Esophagus (tissue), 2 donors: ENCODE measurements around the gene PPA1. TPM values are rescaled to one million over a fixed set of nuclear protein-coding genes. Genes with fewer than 3 reads are reported as not detected.
"Not testable (repeated sequence)": the region's sequence is repeated elsewhere in the genome, so short reads cannot be mapped to it uniquely, and the experiment has no call there.

Experiments
- H3K27ac ChIP-seq, 2 donors: one replicate each; pipeline ENCODE4 v1.5.1; 2013; ENCODE audit warnings: low read depth in 2 of 2, mild to moderate bottlenecking in 2 of 2, inconsistent platforms in 1 of 2, low read length in 1 of 2, moderate library complexity in 1 of 2
- H3K27me3 ChIP-seq, 2 donors: one replicate each; pipeline ENCODE4 v1.6.1; 2013; ENCODE audit warnings: low read length in 2 of 2, control low read depth in 1 of 2, mild to moderate bottlenecking in 1 of 2; ENCODE audit not compliant: insufficient read depth in 2 of 2, control insufficient read depth in 1 of 2
- H3K36me3 ChIP-seq, 2 donors: one replicate each; pipeline ENCODE4 v1.6.1; 2013; ENCODE audit warnings: low read length in 1 of 2; ENCODE audit not compliant: control insufficient read depth in 2 of 2, insufficient read depth in 2 of 2
- H3K4me1 ChIP-seq, 2 donors: one replicate each; pipeline ENCODE4 v1.6.1; 2013; ENCODE audit warnings: low read length in 1 of 2; ENCODE audit not compliant: control insufficient read depth in 2 of 2, insufficient read depth in 2 of 2
- H3K4me3 ChIP-seq, 2 donors: one replicate each; pipeline ENCODE4 v1.5.1; 2013; ENCODE audit warnings: low read length in 2 of 2, mild to moderate bottlenecking in 2 of 2, low read depth in 1 of 2, moderate library complexity in 1 of 2
- H3K9me3 ChIP-seq, 2 donors: one replicate each; pipeline ENCODE4 v1.6.1; 2013; ENCODE audit warnings: mild to moderate bottlenecking in 2 of 2, low read depth in 1 of 2, low read length in 1 of 2, moderate library complexity in 1 of 2; ENCODE audit not compliant: control insufficient read depth in 2 of 2, insufficient read depth in 1 of 2
- WGBS, 2 donors: extraction: QIAGEN DNeasy Blood & Tissue Kit; methylation state at CpG; one replicate each; pipeline ENCODE4 v1.1.7; 2013; 5-methylcytosine and 5-hydroxymethylcytosine counted together
- polyA plus RNA-seq, 2 donors: library from polyadenylated mRNA; stranded (reverse); fragments of 200-250 nt; gene quantifications; one replicate each; pipeline ENCODE4 v1.2.3, GENCODE V29; 2013
- donor health status: healthy with polysubstance abuse.
- donor health status: Bipolar disorder and iron deficiency.

The PPA1 gene
- polyA plus RNA-seq, 2 donors, result 167 to 220 TPM

DNA sequence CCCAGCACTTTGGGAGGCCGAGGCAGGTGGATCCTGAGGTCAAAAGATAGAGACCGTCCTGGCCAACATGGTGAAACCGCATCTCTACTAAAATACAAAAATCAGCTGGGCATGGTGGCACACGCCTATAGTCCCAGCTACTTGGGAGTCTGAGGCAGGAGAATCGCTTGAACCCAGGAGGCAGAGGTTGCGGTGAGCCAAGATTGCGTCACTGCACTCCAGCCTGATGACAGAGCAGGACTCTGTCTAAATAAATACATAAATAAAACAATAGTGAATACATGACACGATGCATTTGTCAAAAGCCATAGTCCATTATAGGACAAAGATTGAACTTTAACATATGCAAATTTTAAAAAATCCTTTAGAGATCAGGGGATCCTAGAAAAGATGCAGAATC lies 54.0 kb downstream of the PPA1 start:
- H3K36me3 ChIP-seq, H3K4me1 ChIP-seq, H3K27me3 ChIP-seq, H3K27ac ChIP-seq, H3K9me3 ChIP-seq, H3K4me3 ChIP-seq: not testable (repeated sequence)
- WGBS, 2 donors, result 93 to 96% methylated on average over 8 of the region's 8 CpGs

DNA sequence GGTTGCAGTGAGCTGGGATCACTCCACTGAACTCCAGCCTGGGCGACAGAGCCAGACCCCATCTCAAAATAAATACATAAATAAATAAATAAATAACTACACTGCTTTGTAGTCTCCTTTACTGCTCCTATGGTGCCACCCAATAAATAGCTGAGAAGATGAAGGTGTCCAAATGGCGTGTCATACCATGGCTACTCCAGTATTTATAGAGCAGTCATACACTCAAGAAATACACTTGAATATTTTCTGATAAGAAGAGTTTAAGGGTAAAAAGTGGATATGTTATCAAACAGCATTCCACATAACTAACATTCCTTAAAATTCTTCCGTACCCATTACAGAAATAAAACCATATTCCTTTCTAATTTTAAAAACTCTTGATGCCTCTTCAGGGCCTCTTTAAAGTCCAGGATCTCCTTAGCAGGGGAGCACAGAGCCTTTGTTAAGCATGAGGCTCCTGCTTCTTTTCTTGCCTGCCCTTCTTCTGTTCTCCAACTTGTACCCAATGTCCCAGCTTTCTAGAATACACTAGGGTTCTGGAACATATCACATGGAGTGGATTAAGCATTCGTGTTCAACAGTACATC lies 55.0 kb downstream of the PPA1 start:
- Histone ChIP-seq H3K27ac (no peak overlapping the region), H3K4me1 (no peaks in the 10 kb centered on the region), H3K36me3 (no peaks in the 10 kb centered on the region), H3K4me3 (no peak overlapping the region), H3K9me3 (no peaks in the 10 kb centered on the region), H3K27me3 (no peaks in the 10 kb centered on the region)
- 80 to 86% methylated on average over 4 of the region's 4 CpGs for WGBS, 2 donors

DNA sequence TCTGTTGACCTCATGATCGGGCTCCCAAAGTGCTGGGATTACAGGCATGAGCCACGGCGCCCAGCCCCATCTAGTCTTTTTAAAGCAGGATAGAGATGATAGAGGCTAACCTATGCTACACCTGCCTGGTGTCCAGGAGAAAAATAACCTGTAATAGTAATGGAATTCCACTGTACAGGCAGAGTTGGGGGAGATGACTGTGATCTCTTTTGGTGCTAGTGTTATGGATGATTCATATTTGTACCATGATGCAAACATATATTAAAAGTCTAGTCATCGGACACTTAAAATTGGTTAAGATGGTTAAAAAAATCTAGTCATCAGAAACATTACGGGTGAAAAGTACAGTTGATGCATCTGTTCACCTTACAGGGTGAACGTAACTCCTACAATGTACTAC lies 56.8 kb downstream of the PPA1 start:
- Histone ChIP-seq H3K4me3 (no peak overlapping the region), H3K36me3 (no peaks in the 10 kb centered on the region), H3K27ac (no peak overlapping the region), H3K9me3 (no peaks in the 10 kb centered on the region), H3K4me1 (no peaks in the 10 kb centered on the region), H3K27me3 (no peaks in the 10 kb centered on the region)
- WGBS, 2 donors, result 76 to 79% methylated on average over 6 of the region's 6 CpGs

DNA sequence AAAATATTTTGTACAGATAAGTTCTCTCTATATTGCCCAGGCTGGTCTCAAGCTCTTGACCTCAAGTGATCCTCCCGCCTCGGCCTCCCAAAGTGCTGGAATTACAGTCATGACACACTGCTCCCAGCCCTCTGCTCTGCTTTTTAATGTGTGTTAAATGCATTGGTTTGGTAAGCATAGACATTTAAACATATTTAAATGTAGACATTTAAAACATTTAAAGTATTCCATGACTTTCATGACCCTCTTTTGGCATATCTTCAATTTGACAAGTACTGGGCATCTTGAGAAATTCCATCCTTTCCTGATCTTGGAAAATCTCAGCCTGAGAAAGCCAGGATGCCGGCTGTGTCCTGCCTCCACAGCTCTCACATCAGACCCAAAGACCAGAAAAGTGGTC lies 57.7 kb downstream of the PPA1 start:
- no peaks in the 10 kb centered on the region for H3K9me3 ChIP-seq
- no peaks in the 10 kb centered on the region for H3K36me3 ChIP-seq
- 92 to 94% methylated on average over 3 of the region's 3 CpGs for WGBS, 2 donors
- H3K27ac ChIP-seq, result no peak overlapping the region
- no peaks in the 10 kb centered on the region for H3K4me1 ChIP-seq
- no peaks in the 10 kb centered on the region for H3K27me3 ChIP-seq
- H3K4me3 ChIP-seq, result no peak overlapping the region

DNA sequence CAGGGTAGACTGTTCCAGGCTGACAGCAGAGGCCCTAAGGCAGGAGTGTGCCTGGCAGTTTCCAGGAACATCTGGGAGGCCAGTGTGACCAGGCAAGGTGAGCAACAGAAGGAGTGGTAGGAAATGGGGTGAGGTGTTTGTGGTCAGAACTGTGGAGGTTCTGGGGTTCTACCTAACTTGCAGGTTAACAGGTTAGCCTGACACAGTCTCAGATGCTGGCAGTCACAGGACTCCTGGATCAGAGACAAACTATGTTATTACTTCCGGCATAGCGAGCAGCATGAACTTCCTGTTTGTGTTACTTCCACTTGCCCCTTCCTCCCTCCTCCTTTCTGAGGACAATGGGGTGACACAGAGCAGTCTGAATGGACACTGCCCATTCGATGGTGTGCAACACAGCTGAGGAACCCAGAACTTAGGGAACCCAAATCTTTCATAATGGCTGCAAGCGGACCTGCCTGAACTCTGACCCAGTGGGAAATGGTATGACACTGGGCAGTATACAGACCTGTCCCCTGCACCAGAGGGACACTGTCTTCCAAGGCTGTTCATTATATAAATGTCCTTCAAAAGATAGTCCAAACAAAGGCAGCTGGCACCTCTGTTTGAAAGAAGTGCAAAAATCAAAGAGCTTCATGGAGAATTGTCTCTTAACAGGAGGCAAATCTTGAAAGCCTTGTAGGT lies 59.0 kb downstream of the PPA1 start:
- Histone ChIP-seq H3K27ac (peak overlapping the region; percentile 17 to 75), H3K4me3 (no peak overlapping the region), H3K36me3 (no peaks in the 10 kb centered on the region), H3K4me1 (no peaks in the 10 kb centered on the region), H3K27me3 (no peaks in the 10 kb centered on the region), H3K9me3 (no peaks in the 10 kb centered on the region)
- 46 to 48% methylated on average over 4 of the region's 4 CpGs for WGBS, 2 donors

DNA sequence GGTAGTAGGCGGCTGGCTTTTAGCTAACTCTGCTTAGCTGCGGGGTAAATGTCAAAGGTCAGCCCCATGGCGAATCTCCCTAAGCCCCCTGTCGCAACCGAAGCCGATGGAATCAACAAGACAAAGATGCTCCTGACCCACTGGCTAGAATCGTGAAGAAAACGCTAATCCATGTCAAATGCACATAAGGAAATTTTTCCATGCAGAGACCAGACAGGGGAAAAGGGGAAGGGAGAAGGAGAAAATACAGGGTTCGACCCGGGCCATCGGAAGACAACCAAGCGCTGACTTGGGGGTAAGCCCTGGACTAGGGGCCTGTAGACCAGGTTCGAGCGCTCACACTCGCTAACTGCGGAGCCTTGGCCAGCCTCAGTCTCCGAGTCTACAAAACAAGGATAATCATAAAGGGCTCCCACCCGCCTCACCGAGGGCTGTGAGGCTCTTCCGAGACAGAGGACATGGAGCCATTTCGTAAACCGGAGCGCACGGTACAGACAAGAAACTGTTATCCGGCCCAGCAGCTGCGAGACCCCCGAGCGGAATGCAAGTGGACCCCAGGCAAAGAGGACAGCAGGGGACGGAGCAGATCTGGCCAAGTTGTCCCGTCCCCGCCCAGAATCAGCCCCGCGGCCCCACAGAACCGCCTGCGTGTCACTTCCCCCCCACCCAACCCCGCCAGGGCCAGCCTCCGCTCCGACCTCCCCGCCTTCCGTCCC lies 63.4 kb downstream of the PPA1 start:
- WGBS, 2 donors, result 1% methylated on average over 30 to 40 of the region's 40 CpGs

DNA sequence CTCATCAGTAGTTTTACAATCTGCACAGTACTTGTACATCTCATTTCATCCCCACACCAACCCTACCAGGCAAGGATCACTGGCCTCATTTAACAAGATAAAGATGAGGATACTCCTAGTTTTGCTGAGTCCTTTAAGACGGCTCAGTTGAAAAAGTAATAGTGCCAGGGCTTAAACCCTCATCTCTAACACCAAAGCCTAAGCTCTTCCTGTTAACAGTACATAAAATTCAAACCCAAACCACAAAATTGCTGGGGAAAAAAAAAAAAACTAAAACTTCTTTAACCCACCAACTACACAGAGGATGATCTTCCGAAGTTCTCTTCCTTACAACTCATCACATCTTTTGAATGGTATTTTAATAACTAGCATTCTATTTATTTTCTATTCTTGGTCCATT lies 64.2 kb downstream of the PPA1 start:
- WGBS, 2 donors, result 20 to 29% methylated on average over 2 of the region's 2 CpGs
- no peaks in the 10 kb centered on the region for H3K9me3 ChIP-seq
- no peaks in the 10 kb centered on the region for H3K4me1 ChIP-seq
- H3K27me3 ChIP-seq, result no peaks in the 10 kb centered on the region
- peak overlapping the region in 1 of 2 donors; percentile 94 for H3K4me3 ChIP-seq
- H3K27ac ChIP-seq, result no peak overlapping the region
- no peaks in the 10 kb centered on the region for H3K36me3 ChIP-seq

More for the DNA sequence above, 63.4 kb downstream of the PPA1 start:
- Histone ChIP-seq H3K27ac (peak overlapping the region; percentile 83 to 95), H3K9me3 (no peaks in the 10 kb centered on the region), H3K4me3 (peak overlapping the region; percentile 69 to 94), H3K36me3 (no peaks in the 10 kb centered on the region), H3K27me3 (no peaks in the 10 kb centered on the region), H3K4me1 (no peaks in the 10 kb centered on the region)

DNA sequence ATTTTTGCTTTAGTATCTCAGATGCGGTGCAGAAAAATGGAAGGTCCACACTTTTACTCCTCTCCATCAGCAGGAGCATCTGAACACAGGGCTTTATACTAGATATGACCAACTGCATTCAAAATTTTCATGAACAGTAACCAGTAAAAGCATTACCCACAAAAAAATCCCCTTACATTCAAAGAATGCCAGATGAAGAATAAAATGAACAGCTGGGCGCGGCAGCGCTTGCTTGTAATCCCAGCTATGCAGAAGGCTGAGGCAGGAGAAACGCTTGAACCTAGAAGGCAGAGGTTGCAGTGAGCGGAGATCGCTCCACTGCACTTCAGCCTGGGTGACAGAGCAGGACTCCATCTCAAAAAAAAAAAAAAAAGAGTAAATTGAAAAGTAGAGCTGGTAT lies 66.0 kb downstream of the PPA1 start:
- Histone ChIP-seq H3K27ac (no peak overlapping the region), H3K27me3 (no peaks in the 10 kb centered on the region), H3K9me3 (no peaks in the 10 kb centered on the region), H3K4me1 (no peaks in the 10 kb centered on the region), H3K36me3 (no peaks in the 10 kb centered on the region), H3K4me3 (no peak overlapping the region)
- WGBS, 2 donors, result 80 to 82% methylated on average over 7 of the region's 7 CpGs

DNA sequence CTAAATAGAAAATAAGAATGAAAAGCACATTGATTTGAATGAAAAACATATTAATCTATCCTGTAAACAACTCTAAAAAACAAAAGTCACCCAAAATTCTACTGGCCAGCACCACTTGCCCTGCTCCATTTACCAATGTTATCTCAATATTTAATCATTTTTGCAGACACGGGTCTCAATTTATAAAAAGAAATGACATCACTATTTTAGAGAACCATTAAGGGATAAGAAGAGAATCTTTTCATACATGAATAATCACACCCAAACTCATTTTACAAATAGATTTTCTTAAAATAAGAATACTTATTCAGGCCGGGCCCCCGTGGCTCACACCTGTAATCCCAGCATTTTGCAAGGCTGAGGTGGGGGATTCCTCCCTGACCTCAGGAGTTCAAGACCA lies 66.8 kb downstream of the PPA1 start:
- no peak overlapping the region for H3K4me3 ChIP-seq
- 74 to 79% methylated on average over 3 of the region's 3 CpGs for WGBS, 2 donors
- H3K27me3 ChIP-seq, result no peaks in the 10 kb centered on the region
- no peaks in the 10 kb centered on the region for H3K4me1 ChIP-seq
- H3K9me3 ChIP-seq, result no peaks in the 10 kb centered on the region
- H3K36me3 ChIP-seq, result no peaks in the 10 kb centered on the region
- no peak overlapping the region for H3K27ac ChIP-seq
